TTC549 (cell line): ENCODE measurements around the gene SLC38A3.

Source experiments
- FAIRE-seq: peaks from 2 replicates; lab custom pipeline; 2012; peaks lifted over from hg19 to GRCh38; lab: Jason Lieb, UNC

Gene SLC38A3

GRCh38 chr3:50169232-50169832 is 35.7 kb upstream of the SLC38A3 start:
- no peak for FAIRE-seq

DNA sequence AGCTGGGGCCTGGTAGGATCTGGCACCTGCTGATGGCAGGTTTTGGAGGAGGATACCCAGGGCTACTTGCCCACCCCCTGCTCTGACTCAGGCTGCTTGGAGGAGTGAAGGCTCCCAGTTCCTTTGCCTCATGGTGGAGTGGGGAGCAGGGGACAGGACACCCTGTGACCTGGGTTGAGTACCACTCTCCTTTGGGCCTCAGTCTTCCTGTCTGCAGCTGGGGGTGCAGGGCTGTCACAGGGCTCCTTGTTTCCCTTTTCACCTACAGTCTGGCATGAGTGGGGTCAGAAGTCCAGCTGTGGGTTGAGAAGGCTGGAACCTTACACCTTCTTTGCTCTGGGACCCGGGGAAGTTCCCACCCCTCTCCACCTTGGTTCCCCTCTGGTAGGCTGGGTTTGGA is 35.2 kb upstream of the SLC38A3 start:
- no peak for FAIRE-seq

- no peak for FAIRE-seq
Measured at GRCh38 chr3:50170689-50171088, 34.4 kb upstream of the SLC38A3 start.

GRCh38 chr3:50171540-50172301 is 33.4 kb upstream of the SLC38A3 start:
- no peak for FAIRE-seq

- FAIRE-seq, result no peak
Measured at GRCh38 chr3:50172626-50173220, 32.3 kb upstream of the SLC38A3 start.

DNA sequence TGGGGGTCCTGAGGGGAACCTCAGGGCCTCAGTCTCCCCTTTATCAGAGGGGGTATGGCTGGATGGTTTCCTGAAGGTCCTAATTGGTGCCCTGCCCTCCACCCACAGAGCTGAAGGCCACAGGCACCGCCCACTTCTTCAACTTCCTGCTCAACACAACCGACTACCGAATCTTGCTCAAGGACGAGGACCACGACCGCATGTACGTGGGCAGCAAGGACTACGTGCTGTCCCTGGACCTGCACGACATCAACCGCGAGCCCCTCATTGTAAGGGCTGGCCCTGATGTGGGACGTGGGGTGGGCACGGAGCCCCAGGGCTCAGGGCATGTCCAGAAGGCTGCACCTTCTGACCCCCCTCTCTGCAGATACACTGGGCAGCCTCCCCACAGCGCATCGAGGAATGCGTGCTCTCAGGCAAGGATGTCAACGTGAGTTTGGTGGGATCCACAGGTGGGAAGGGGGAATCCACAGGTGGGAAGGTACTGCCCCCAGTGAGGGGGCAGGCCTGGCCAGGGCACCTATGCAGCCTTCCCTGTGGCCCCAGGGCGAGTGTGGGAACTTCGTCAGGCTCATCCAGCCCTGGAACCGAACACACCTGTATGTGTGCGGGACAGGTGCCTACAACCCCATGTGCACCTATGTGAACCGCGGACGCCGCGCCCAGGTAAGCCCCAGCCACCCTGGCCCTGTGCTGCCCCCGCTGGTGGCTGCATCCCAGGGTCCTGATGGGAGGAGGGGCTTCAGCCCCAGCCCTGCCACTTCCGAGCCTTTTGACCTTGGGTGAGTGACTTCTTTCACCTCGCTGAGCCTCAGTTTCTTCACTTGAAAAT is 31.2 kb upstream of the SLC38A3 start:
- FAIRE-seq, result no peak

GRCh38 chr3:50174517-50174895 is 30.6 kb upstream of the SLC38A3 start:
- FAIRE-seq, result no peak

DNA sequence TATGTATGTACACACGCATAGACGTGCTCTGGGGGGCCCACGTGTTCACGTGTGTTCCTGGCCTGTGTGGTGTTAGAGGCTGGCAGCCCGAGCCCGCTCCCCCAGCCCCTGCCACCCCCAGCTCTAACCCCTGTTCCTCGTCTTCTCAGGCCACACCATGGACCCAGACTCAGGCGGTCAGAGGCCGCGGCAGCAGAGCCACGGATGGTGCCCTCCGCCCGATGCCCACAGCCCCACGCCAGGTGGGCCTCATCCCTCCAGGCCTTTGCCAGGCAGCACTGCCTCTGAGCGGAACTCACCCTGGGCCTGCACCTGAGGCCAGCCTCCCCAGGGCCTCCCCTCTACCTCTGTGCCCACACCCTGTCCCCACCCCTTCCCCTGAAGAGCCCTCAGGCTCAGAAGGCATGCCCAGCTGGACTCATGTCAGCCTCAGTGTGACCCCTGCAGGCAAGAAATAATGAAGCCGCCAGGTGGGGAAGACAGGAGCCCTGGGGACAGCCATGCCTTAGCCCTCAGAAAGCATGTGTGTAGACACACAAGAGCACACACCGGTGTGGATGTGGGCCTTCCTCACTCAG is 30.0 kb upstream of the SLC38A3 start:
- FAIRE-seq, result no peak

DNA sequence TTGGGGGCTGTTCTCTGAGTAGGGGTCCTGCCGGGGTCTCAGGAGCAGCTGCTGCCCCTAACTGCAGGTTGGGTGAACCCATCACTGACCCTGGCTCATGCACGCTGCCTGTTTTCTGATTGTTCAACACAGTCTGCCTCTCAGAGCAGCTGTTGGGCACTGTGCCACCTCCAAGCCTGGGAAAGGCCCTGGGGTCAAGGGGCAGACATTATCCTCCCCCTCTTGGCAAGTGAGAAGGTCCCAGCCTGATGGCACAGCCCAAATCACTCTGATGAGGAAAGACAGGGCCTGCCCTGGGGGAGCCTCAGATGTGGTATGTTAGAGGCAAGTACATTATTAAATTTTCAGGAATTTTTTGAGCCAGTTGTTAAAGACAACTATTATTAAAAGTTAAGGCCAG is 27.7 kb upstream of the SLC38A3 start:
- no peak for FAIRE-seq

DNA sequence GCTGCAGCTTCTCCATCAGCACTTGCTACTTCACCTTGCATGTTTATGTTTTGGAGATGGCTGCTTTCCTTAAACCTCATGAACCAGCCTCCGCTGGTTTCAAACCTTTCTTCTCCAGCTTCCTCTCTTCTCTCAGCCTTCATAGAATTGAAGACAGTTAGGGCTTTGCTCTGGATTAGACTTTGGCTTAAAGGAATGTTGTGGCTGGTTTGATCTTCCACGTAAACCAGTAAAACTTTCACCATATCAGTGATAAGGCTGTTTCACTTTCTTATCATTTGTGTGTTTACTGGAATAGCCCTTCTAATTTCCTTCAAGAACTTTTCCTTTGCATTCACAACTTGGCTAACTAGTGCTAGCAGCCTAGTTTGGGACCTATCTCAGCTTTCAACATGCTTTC is 25.4 kb upstream of the SLC38A3 start:
- no peak for FAIRE-seq

DNA sequence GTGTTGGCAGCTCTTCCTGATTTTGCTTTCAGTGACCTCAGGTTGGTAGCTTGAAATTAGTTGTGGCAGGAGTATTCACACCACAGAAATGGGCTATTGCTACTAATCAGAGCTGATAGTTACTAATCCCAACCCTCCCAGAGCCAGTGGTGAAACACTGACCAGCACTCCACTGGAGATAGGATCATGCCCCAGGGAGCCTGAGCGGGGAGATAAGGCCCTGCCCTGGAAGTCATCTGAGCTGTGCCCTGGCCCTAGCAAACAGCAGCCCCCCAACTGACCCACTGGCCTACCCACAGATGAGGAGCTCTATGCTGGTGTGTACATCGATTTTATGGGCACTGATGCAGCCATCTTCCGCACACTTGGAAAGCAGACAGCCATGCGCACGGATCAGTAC is 23.1 kb upstream of the SLC38A3 start:
- no peak for FAIRE-seq

DNA sequence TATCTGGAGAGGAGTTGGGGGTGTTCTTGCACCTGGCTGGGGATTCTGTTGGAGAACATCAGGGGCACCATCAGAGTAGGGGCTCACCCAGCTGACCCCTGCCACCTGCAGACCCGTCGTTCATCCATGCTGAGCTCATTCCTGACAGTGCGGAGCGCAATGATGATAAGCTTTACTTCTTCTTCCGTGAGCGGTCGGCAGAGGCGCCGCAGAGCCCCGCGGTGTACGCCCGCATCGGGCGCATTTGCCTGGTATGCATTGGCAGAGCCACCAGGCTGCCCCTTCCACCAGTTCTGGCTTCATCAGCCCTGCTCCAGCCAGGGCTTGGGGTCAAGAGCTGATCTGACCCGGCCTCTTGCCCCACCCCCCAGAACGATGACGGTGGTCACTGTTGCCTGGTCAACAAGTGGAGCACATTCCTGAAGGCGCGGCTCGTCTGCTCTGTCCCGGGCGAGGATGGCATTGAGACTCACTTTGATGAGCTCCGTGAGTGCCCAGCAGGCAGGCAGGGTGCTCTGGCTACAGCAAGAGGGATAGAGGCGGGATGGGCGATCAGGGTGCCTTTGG is 22.5 kb upstream of the SLC38A3 start:
- no peak for FAIRE-seq

- FAIRE-seq, result no peak
Measured at GRCh38 chr3:50183755-50184154, 21.3 kb upstream of the SLC38A3 start.

- no peak for FAIRE-seq
Measured at GRCh38 chr3:50184242-50184978, 20.7 kb upstream of the SLC38A3 start.

DNA sequence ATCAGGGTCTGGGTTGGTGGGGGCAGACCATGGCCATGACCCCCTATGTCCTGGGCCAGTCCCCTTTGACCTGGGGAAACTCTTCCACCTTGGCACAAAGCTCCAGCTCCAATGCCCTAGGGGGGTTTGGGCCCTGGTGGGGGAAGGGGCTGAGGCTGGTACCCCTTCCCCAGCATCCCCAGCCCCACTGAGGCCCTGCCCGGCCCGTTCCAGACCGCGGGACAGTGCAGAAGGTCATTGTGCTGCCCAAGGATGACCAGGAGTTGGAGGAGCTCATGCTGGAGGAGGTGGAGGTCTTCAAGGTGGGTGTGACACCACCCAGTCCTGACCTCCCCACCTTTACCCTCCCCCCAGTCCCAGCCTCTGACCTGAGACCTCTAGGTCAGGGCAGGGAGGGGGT is 19.8 kb upstream of the SLC38A3 start:
- FAIRE-seq, result no peak

DNA sequence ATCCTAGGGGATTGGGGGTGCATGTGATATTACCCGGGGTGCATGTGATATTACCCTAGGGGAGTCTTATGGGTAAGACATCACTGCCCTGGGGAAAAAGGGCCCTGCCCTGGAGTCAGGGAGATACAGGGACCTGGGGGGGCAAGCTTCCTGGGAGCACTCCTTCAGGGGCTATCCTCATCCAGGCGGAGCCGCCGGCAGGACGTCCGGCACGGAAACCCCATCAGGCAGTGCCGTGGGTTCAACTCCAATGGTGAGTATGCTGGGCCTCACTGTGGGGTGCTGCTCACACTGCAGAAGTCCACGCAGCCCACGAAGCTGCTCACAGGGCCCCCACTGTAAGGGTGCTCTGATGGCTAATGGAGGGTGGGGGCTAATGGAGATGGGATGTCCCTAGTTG is 19.0 kb upstream of the SLC38A3 start:
- FAIRE-seq, result no peak

- FAIRE-seq, result no peak
Measured at GRCh38 chr3:50187750-50188149, 17.3 kb upstream of the SLC38A3 start.

- FAIRE-seq, result no peak
Measured at GRCh38 chr3:50189274-50189673, 15.8 kb upstream of the SLC38A3 start.

- no peak for FAIRE-seq
Measured at GRCh38 chr3:50189989-50190388, 15.1 kb upstream of the SLC38A3 start.

DNA sequence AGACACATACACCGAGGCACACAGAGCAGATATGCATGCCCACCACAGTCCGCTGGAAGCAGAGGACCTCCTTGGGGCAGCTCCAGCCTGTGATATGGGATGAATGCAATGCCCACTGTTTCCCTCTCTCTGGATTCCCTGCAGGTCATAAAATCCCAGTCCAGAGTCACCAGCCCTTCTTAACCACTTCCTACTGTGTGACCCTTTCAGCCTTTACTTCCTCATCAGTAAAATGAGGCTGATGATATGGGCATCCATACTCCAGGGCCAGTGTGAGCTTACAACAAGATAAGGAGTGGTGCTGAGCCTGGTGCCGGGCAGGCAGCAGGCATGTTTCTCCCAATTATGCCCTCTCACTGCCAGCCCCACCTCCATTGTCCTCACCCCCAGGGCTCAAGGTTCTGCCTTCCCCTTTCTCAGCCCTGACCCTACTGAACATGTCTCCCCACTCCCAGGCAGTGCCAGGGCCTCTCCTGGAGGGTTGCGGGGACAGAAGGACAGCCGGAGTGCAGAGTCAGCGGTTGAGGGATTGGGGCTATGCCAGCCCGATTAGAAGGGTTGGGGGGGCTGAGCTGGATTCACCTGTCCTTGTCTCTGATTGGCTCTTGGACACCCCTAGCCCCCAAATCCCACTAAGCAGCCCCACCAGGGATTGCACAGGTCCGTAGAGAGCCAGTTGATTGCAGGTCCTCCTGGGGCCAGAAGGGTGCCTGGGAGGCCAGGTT is 14.0 kb upstream of the SLC38A3 start, which contains the start of gene GNAT1:
Gene GNAT1, plus strand, starts transcription at position 675 of the 725 bp plus-strand sequence. CDS start 116 bp downstream, outside the sequence.
- no peak for FAIRE-seq

- no peak for FAIRE-seq
Measured at GRCh38 chr3:50192124-50192523, 12.9 kb upstream of the SLC38A3 start.
